ENCODE measurements around the gene PARVB.

- no peak for TF ChIP-seq CTCF (IDR thresholded peaks at IDR 0.05)
- no peak for TF ChIP-seq POLR2A (IDR thresholded peaks at IDR 0.05)
- no peak for TF ChIP-seq POLR2AphosphoS5 (IDR thresholded peaks at IDR 0.05)
Measured at GRCh38 chr22:43990044-43990443, 34.1 kb upstream of the PARVB start.
